GM10847 (cell line): ENCODE measurements around the gene FAT1.

Experiments
- POLR2A ChIP-seq: IDR thresholded peaks from 2 replicates; pipeline ENCODE4 v1.6.1; 2011; ENCODE audit not compliant: insufficient read length; ENCODE audit errors: extremely low read depth

FAT1 gene, protein sequence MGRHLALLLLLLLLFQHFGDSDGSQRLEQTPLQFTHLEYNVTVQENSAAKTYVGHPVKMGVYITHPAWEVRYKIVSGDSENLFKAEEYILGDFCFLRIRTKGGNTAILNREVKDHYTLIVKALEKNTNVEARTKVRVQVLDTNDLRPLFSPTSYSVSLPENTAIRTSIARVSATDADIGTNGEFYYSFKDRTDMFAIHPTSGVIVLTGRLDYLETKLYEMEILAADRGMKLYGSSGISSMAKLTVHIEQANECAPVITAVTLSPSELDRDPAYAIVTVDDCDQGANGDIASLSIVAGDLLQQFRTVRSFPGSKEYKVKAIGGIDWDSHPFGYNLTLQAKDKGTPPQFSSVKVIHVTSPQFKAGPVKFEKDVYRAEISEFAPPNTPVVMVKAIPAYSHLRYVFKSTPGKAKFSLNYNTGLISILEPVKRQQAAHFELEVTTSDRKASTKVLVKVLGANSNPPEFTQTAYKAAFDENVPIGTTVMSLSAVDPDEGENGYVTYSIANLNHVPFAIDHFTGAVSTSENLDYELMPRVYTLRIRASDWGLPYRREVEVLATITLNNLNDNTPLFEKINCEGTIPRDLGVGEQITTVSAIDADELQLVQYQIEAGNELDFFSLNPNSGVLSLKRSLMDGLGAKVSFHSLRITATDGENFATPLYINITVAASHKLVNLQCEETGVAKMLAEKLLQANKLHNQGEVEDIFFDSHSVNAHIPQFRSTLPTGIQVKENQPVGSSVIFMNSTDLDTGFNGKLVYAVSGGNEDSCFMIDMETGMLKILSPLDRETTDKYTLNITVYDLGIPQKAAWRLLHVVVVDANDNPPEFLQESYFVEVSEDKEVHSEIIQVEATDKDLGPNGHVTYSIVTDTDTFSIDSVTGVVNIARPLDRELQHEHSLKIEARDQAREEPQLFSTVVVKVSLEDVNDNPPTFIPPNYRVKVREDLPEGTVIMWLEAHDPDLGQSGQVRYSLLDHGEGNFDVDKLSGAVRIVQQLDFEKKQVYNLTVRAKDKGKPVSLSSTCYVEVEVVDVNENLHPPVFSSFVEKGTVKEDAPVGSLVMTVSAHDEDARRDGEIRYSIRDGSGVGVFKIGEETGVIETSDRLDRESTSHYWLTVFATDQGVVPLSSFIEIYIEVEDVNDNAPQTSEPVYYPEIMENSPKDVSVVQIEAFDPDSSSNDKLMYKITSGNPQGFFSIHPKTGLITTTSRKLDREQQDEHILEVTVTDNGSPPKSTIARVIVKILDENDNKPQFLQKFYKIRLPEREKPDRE (N-terminal part only)

DNA sequence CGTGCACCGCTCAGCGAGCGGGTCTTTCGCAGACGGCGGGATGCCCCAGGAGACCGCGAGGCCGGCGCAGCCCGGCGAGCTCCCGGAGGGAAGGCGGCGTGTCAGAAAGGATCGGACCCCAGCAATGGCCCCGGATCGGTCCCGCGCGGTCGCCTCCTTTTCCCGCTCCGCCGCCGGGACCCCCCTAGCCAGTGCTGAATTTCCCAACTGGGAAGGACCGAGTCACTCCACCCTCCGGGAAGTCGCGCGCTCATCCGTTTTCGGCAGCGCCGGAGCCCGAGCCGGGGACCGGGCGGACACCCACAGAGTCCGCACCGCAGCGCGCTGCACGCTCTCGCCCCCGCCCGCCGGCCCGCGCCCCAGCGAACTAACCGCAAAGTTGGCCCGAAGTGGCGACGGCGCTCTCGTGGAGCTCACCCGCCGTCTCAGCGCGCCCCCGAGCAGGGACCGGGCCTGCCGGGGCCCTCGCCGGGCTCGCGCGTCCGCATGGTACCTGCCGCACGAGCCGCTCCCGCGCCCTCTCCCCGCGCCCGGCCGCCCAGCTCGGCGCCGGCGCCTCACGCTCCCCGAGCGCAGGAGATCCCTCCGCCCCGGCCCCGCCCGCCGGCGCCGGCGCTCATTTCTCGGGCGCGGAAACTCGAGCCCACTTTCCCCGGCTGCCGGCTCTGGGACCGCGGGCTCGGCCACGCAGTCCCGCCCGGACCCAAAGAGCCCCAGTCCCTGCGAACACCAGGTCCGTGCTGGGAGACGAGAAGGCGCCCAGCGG lies at the start of gene FAT1:
FAT1 (minus strand) TSS at position 565 of the 766 bp plus-strand sequence. CDS start 14,029 bp downstream, outside the sequence.
- no peak for TF ChIP-seq POLR2A

DNA sequence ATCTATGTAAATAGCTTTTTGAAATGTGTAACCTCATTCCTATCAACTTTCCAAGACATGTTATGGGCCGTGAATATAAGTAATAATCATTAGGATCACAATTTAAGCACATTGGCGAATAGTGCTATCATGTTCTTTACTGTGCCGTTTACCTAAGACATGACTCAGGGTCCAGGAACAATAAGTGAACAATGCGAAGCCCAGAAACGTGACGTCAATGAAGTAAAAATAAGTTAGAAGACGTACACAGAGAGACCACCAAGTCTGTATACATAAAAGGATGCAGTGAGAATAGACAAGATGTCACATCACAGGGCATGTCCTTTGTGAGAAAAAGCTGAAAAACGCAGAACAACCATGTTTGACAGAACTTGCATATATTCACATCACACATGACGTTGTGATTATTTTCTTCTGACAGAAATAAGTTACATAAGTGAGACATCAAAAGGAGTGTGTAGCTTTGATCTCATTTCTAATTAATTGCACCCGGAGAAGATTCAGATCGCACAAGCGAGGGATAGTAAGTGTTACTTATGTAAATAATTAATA lies 49.4 kb upstream of the FAT1 start:
- TF ChIP-seq POLR2A, result no peak

DNA sequence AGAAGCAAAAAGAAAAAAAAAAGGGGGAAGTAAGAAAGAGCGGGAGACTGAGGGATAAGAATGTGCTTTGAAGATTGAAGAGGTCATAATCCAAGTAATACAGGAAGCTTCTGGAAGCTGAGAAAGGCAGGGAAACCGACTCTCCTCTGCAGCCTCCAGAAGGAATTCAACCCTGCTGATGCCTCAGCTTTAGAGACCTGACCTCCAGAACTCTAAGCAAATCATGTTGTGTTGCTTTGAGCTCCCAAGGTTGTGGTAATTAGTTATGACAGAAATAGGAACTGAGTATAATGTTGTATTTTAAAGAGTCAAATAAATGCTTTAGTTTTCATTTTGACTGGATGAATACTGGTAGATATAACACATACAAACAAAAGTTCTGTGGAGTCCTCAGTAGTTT lies 48.0 kb upstream of the FAT1 start:
- no peak for TF ChIP-seq POLR2A

DNA sequence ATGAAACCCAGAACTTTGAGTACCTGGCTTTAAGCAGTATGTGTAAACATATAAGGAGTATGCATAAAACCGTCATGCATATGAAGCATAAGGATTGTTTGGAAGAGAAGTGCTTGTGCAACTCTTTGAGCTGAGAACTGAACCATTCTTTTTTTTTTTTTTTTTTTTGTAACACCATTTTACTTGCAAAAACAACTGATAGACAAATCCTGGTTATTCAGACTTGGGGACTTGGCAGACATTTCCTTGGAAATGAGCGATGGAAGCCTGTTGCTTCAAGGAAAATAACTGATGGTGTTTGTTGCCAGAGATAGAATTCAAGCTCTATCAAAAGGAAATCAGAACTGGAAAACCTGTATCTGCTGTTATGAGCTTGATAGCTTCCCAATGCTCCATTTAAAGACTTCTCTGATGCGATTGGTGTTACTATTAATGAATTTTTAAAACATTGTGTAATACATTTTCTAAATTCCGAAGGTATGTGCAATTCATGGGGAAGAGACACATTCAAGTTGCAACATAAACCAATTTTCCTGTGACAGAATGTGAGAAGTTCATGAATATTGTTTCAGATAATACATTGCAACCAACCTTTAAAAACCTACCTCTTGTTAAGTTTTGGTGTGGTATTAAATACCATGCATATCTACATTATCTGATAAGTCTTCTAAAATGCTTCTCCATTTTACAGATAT lies 47.0 kb upstream of the FAT1 start:
- TF ChIP-seq POLR2A, result no peak

DNA sequence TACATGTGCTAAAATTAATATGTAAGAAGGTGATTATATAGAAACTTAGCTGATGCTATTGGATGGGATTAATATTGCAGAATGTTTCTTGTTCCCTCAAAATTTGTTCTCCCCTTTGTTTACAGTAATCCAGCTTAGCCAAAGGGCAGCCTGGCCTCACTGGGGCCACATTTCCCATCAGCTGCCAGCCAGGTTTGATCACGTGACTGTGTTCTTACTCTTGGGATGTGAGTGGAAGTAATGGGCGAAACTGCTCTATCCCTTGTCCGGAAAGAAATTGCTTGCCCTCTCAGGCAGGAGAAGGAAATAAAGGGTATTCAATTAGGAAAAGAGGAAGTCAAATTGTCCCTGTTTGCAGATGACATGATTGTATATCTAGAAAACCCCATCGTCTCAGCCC lies 44.1 kb upstream of the FAT1 start:
- no peak for TF ChIP-seq POLR2A

DNA sequence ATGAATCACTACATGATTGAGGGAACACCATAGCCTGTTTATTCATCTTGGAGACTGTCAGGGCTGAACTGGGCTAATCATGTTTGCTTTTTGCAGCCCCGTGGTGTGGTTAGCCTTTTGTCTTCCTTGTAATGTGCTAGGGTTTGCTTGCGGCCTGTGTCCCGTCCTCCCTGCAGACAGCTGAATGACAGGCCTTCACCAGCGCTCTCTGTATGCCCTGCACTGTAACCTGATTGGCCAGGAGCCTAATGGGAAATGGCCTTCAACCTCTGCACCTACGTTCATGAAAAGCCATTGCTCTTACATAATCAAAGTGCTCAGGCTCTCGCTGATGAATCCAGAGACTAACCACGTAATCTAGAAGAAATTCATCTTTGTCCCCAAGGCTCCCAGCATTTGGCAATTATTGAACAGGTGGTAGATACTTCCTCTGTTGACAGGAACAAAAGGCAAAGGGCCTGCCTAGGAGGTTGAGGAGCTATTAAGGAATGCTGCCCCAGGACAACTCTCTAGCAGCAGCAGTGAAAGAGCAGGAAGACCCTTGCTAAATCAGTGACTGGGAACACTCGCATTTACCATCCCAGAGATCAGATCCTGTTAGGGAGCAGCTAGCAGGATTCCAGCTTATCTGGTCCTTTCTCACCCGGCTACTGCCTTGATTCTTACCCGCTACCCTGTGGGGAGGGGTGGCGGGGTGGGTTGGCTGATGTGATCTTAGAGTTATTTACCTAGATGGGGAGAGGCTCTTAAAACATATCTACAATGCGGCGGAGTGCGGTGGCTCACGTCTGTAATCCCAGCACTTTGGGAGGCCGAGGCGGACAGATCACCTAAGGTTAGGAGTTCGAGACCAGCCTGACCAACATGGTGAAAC lies 42.3 kb upstream of the FAT1 start:
- no peak for TF ChIP-seq POLR2A

DNA sequence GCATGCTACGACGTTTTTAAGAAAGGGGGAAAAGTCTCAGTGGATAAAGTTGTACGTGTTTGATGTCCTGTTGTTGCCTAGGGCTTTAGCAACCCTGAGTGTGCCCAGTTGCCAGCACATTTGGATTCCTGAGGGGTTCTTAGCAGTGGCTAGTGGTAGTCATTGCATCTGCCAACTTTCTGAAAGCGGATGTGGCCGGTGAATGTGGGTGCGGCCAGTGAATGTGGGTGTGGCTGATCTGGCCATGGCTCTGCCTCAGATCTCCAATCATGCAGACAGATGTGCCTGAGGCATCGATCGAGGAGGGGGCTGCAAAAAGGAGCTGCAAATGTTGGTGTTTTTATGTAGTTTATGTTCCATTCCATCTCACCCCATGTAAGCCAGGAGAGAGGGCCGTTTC lies 41.5 kb upstream of the FAT1 start:
- TF ChIP-seq POLR2A, result no peak

DNA sequence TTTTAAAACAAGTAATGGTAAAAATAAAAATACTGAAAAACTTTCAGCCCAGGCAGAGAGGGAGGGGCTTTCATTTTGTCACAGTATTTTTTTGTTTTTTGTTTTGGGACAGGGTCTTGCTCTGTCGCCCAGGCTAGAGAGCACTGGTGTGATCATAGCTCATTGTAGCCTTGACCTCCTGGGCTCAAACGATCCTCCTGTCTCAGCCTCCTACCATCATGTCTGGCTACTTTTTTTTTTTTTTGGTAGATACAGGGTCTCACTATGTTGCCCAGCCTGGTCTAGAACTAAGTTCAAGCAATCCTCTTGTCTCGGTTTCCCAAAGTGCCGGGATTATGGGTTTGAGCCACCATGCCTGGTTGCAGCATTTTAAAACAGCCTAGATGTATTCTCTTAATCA lies 40.8 kb upstream of the FAT1 start:
- no peak for TF ChIP-seq POLR2A

DNA sequence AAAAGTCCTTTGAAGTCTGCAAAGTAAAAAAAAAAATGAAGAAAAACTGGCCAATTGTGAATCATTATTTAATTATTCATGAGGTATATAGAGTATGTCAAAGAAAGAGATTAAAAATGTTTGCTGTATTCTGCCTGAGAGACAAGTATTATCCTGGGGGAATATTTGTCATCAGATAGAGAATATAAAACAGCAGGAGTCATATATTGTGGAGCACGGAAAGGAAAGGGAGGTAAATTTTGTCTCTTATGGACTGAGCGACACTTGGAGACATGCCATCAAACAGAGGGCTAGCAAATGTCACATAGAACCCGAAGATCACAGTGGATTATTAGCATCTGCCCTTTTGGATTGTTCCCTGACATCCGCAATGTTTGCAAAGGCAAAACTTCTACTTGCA lies 39.2 kb upstream of the FAT1 start:
- TF ChIP-seq POLR2A, result no peak

DNA sequence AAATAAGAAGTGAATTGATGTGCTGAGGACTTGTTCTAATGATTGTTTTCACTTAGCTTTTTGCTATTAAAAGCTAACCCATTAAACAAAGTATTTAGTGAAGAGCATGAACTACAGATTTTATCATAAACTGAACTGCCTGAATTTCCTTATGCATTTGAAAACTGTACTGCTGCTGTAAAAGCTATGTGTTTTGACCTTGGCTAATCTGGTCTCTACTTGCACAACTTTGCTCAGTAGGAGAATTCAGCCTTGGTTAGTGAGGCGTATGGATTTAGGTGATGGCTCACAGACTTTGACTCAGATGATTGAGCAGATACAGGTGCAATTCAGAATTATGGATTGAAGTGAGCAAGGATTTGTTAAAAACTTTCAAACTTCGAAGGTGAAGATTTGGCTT lies 38.7 kb upstream of the FAT1 start:
- TF ChIP-seq POLR2A, result no peak

DNA sequence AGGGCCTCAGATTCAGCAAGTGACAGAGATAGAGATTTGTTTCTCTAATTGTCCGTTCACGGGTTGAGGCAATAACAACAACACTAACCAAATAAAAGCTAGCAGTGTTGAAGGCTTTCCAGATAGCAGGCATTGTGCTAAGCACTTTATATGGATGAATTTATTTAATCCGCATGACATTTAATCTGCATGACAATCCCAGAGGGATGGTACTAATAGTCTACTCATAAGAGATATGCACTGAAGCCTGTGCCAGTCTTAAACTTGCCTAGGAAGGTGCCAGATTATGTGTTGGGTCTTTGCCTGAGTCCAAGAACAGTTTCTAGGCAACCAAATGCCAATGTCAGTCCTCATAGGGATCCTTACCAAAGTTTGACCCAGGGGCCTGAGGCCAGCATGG lies 37.7 kb upstream of the FAT1 start:
- TF ChIP-seq POLR2A, result no peak

DNA sequence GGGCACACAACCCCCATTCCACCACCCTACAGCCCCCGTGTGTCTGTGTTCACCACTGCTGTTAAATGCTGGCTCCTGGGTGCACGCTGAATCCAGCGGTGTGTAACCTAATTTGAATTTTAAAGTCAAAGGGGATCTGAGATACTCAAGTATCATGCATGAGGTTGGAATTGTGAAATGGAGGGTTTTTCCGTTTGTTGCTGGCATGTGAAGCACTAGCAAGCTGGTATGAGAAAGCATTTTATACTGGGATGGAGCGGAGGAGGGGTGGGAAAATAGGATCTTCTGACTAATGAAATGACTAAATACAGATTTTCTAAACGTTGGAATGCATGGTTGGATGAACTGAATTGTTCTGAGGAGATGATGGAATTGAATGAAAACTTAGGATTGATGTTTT lies 36.9 kb upstream of the FAT1 start:
- no peak for TF ChIP-seq POLR2A

DNA sequence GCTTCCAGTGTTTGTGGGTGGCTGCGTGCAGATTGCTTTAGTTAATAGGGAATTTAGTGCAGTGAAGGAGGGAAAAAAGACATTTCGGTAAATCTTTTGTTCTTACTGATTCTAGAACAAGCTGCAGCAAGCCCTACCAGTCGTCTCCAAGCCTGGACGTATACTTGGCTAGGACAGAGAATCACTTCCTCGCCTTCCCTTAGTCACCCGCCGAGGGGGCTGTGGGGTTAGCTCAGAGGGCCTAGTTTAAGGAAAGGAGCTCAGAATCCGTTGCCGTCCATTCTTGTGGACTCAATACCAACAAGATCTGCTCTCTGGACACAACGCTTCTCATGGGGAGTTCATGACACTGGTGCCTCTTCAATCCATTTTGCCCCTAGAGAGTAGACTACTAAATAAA lies 36.3 kb upstream of the FAT1 start:
- TF ChIP-seq POLR2A, result no peak
